IPS-NIHi7 (cell line): ENCODE measurements around the gene ACTL10.

ENCODE experiments used
- DNase-seq: peaks from one replicate; pipeline ENCODE4 v3.0.0; 2012; ENCODE audit warnings: mixed read lengths; ENCODE audit errors: extremely low spot score

ACTL10 gene

GRCh38 chr20:33677991-33678702, 11.4 kb downstream of the ACTL10 start:
- no peak for DNase-seq

GRCh38 chr20:33679758-33680485, 13.2 kb downstream of the ACTL10 start:
- DNase-seq, result no peak

GRCh38 chr20:33680686-33681085, 13.9 kb downstream of the ACTL10 start:
- DNase-seq, result no peak

- DNase-seq, result no peak
Measured at GRCh38 chr20:33681288-33681687, 14.5 kb downstream of the ACTL10 start.

- no peak for DNase-seq
Measured at GRCh38 chr20:33681728-33682353, 15.1 kb downstream of the ACTL10 start.

- DNase-seq, result no peak
Measured at GRCh38 chr20:33684533-33685327, 18.0 kb downstream of the ACTL10 start.

- peak; percentile 40 for DNase-seq
Measured at GRCh38 chr20:33685328-33686099, 18.8 kb downstream of the ACTL10 start.

- DNase-seq, result peak; percentile 100
Measured at GRCh38 chr20:33686100-33686983, 19.6 kb downstream of the ACTL10 start, which contains the start of gene E2F1. Gene E2F1, minus strand, starts transcription at chr20:33686385. Its CDS starts 121 bp downstream, at chr20:33686264.

- no peak for DNase-seq
Measured at GRCh38 chr20:33686984-33687366, 20.2 kb downstream of the ACTL10 start.

GRCh38 chr20:33687370-33687915, 20.7 kb downstream of the ACTL10 start:
- no peak for DNase-seq

- DNase-seq, result no peak
Measured at GRCh38 chr20:33687993-33688937, 21.5 kb downstream of the ACTL10 start.

- no peak for DNase-seq
Measured at GRCh38 chr20:33688938-33689424, 22.2 kb downstream of the ACTL10 start.

GRCh38 chr20:33689493-33689892, 22.8 kb downstream of the ACTL10 start:
- DNase-seq, result no peak

GRCh38 chr20:33689973-33690372, 23.2 kb downstream of the ACTL10 start:
- DNase-seq, result no peak

- no peak for DNase-seq
Measured at GRCh38 chr20:33693289-33693688, 26.5 kb downstream of the ACTL10 start.

GRCh38 chr20:33693741-33694638, 27.2 kb downstream of the ACTL10 start:
- DNase-seq, result no peak

GRCh38 chr20:33694639-33695012, 27.9 kb downstream of the ACTL10 start:
- no peak for DNase-seq

GRCh38 chr20:33696448-33696847, 29.7 kb downstream of the ACTL10 start:
- DNase-seq, result no peak
